AG04449 (cell line): ENCODE measurements around the gene MARK4.

Experiments used
- CTCF ChIA-PET: fragments of 350-600 bp; formaldehyde crosslinking; extraction: SDS; loops from one replicate; lab custom pipeline; 2021; ENCODE audit warnings: antibody characterized with exemption; lab: Yijun Ruan, JAX
- POLR2A ChIA-PET: fragments of 400-600, 350-600 bp; formaldehyde crosslinking; extraction: SDS; loops from one replicate; lab custom pipeline; 2020; ENCODE audit warnings: antibody characterized with exemption, inconsistent platforms; lab: Yijun Ruan, JAX
- DNase-seq: peaks from one replicate; pipeline ENCODE4 v3.0.0-alpha.2; 2010; ENCODE audit warnings: low read depth, low spot score
- H3K4me3 ChIP-seq: 2 replicates; pipeline ENCODE4 v1.5.1; 2011; ENCODE audit warnings: low read depth, mild to moderate bottlenecking, control low read depth, low read length
- CTCF ChIP-seq: IDR thresholded peaks from one replicate; pipeline ENCODE4 v1.5.1; 2011; ENCODE audit warnings: mild to moderate bottlenecking, moderate library complexity, low read length, control low read depth, inconsistent platforms; ENCODE audit not compliant: insufficient read depth; ENCODE audit errors: missing control alignments

The MARK4 gene

GRCh38 chr19:45280471-45280961 lies 29.4 kb downstream of the MARK4 start:
- no peak overlapping the region for H3K4me3 ChIP-seq
- no peak for TF ChIP-seq CTCF
- CTCF ChIA-PET, result no interaction called here
- no peak for DNase-seq
- POLR2A ChIA-PET, result no interaction called here

GRCh38 chr19:45283443-45284033 lies 32.5 kb downstream of the MARK4 start:
- POLR2A ChIA-PET, result no interaction called here
- no peak for TF ChIP-seq CTCF
- DNase-seq, result no peak
- H3K4me3 ChIP-seq, result no peak overlapping the region
- CTCF ChIA-PET, result no interaction called here

- CTCF ChIA-PET, result no interaction called here
- DNase-seq, result no peak
- no peak overlapping the region for H3K4me3 ChIP-seq
- no peak for TF ChIP-seq CTCF
- POLR2A ChIA-PET, result no interaction called here
These were observed 39.4 kb downstream of the MARK4 start for GRCh38 chr19:45290381-45290931.

- H3K4me3 ChIP-seq, result no peak overlapping the region
- POLR2A ChIA-PET, result no interaction called here
- CTCF ChIA-PET, result no interaction called here
- DNase-seq, result no peak
- no peak for TF ChIP-seq CTCF
These were observed 40.8 kb downstream of the MARK4 start for GRCh38 chr19:45291834-45292233.

- no peak for TF ChIP-seq CTCF
- H3K4me3 ChIP-seq, result no peak overlapping the region
- ChIA-PET POLR2A (no interaction called here), CTCF (no interaction called here)
- DNase-seq, result no peak
These were observed 42.6 kb downstream of the MARK4 start for GRCh38 chr19:45293682-45294081.

GRCh38 chr19:45294291-45295029 lies 43.4 kb downstream of the MARK4 start:
- ChIA-PET CTCF (no interaction called here), POLR2A (no interaction called here)
- TF ChIP-seq CTCF, result no peak
- no peak overlapping the region for H3K4me3 ChIP-seq
- no peak for DNase-seq
